NCI-H146 (cell line): Measurements from ENCODE around the gene LMNTD2.

Experiments
- DNase-seq: peaks from one replicate; lab custom pipeline; 2025; lab: John Stamatoyannopoulos, UW

Gene LMNTD2

GRCh38 chr11:551596-551995, 8.9 kb downstream of the LMNTD2 start:
- no peak for DNase-seq

- no peak for DNase-seq
Observed at GRCh38 chr11:551131-551530, 9.4 kb downstream of the LMNTD2 start.

- DNase-seq: no peak
Observed at GRCh38 chr11:550746-551085, 9.8 kb downstream of the LMNTD2 start.

- no peak for DNase-seq
Observed at GRCh38 chr11:550021-550745, 10.4 kb downstream of the LMNTD2 start.

- no peak for DNase-seq
Observed at GRCh38 chr11:548700-549603, 11.6 kb downstream of the LMNTD2 start.

GRCh38 chr11:545171-545570, 15.4 kb downstream of the LMNTD2 start:
- no peak for DNase-seq

- no peak for DNase-seq
Observed at GRCh38 chr11:544817-545166, 15.7 kb downstream of the LMNTD2 start.

- DNase-seq: no peak
Observed at GRCh38 chr11:541433-541885, 19.1 kb downstream of the LMNTD2 start.

- no peak for DNase-seq
Observed at GRCh38 chr11:540583-541432, 19.7 kb downstream of the LMNTD2 start.

- no peak for DNase-seq
Observed at GRCh38 chr11:539971-540481, 20.5 kb downstream of the LMNTD2 start.

- DNase-seq: no peak
Observed at GRCh38 chr11:538431-539051, 22.0 kb downstream of the LMNTD2 start.

GRCh38 chr11:537622-538430, 22.7 kb downstream of the LMNTD2 start:
- DNase-seq: no peak

- DNase-seq: peak; percentile 91
Observed at GRCh38 chr11:536841-537621, 23.5 kb downstream of the LMNTD2 start, which contains the start of gene LRRC56. Gene LRRC56, plus strand, starts transcription at chr11:537527. Its CDS starts 3,158 bp downstream, at chr11:540685.

- DNase-seq: peak; percentile 93
Observed at GRCh38 chr11:535519-536454, 24.8 kb downstream of the LMNTD2 start, which contains the start of gene HRAS. Gene HRAS, minus strand, starts transcription at chr11:535576.

GRCh38 chr11:535210-535518, 25.4 kb downstream of the LMNTD2 start:
- DNase-seq: no peak

GRCh38 chr11:534396-535209, 25.9 kb downstream of the LMNTD2 start:
- DNase-seq: peak; percentile 48

- DNase-seq: no peak
Observed at GRCh38 chr11:533586-534395, 26.7 kb downstream of the LMNTD2 start.
